CD4-positive, CD25-positive, alpha-beta regulatory T cell (primary cell): ENCODE results near the gene MIGA1. TPM values are rescaled to one million over a fixed set of nuclear protein-coding genes. Genes with fewer than 3 reads are reported as not detected.

Source experiments
- ATAC-seq, 2 donors: fragments of 150-1000 bp; cut with Tn5 transposase; one replicate each; pipeline ENCODE4 v1.10.0; 2021; ENCODE audit warnings: low read depth in 2 of 2, moderate number of reproducible peaks in 2 of 2, moderate library complexity in 1 of 2
- DNase-seq, 3 donors: peaks; one replicate each; pipeline versions ENCODE4 v3.0.0 to v3.0.0-alpha.2; 2012 to 2022; ENCODE audit warnings: mixed read lengths in 1 of 3
- H3K27ac ChIP-seq: one replicate; pipeline ENCODE4 v1.7.0; 2013; ENCODE audit warnings: mild to moderate bottlenecking, low read length; ENCODE audit not compliant: insufficient read depth, poor library complexity, severe bottlenecking
- H3K27me3 ChIP-seq: one replicate; pipeline ENCODE4 v1.7.0; 2013; ENCODE audit warnings: low read length; ENCODE audit not compliant: control insufficient read depth, insufficient read depth
- H3K36me3 ChIP-seq: one replicate; pipeline ENCODE4 v1.7.0; 2013; ENCODE audit warnings: mild to moderate bottlenecking, low read length, moderate library complexity; ENCODE audit not compliant: control insufficient read depth, insufficient read depth
- H3K4me1 ChIP-seq: 2 replicates; pipeline ENCODE4 v1.7.0; 2013; ENCODE audit warnings: mild to moderate bottlenecking, low read length; ENCODE audit not compliant: insufficient read depth, control insufficient read depth, poor library complexity, severe bottlenecking
- H3K4me3 ChIP-seq: one replicate; pipeline ENCODE4 v1.7.0; 2013; ENCODE audit warnings: low read depth, mild to moderate bottlenecking, low read length, moderate library complexity
- H3K9me3 ChIP-seq, 2 experiments: 1 replicate in 1 of 2; 2 replicates in 1 of 2; pipeline ENCODE4 v1.7.0; 2013; ENCODE audit warnings: low read length in 2 of 2, mild to moderate bottlenecking in 1 of 2, moderate library complexity in 1 of 2; ENCODE audit not compliant: control insufficient read depth in 2 of 2
- H3K27ac Mint-ChIP-seq, 3 donors: one replicate each; pipeline ENCODE4 v1.8.0; 2020 to 2022; ENCODE audit warnings: mild to moderate bottlenecking in 3 of 3, mixed read lengths in 3 of 3, moderate library complexity in 2 of 3
- H3K27me3 Mint-ChIP-seq: one replicate; pipeline ENCODE4 v1.8.0; 2022; ENCODE audit warnings: mild to moderate bottlenecking, mixed read lengths
- H3K36me3 Mint-ChIP-seq: one replicate; pipeline ENCODE4 v1.8.0; 2020; ENCODE audit warnings: mixed read lengths
- H3K4me1 Mint-ChIP-seq, 4 donors: one replicate each; pipeline ENCODE4 v1.8.0; 2020 to 2022; ENCODE audit warnings: mixed read lengths in 4 of 4, mild to moderate bottlenecking in 1 of 4
- H3K4me3 Mint-ChIP-seq, 4 donors: one replicate each; pipeline ENCODE4 v1.8.0; 2020 to 2022; ENCODE audit warnings: mild to moderate bottlenecking in 4 of 4, mixed read lengths in 4 of 4, moderate library complexity in 3 of 4
- H3K9me3 Mint-ChIP-seq, 7 donors: one replicate each; pipeline ENCODE4 v1.8.0; 2020 to 2022; ENCODE audit warnings: mixed read lengths in 7 of 7, mild to moderate bottlenecking in 3 of 7, moderate library complexity in 2 of 7
- polyA plus RNA-seq, 4 donors: library from polyadenylated mRNA; unstranded; fragments of 300-500 nt; fragmentation: Illumina TruSeq; gene quantifications; one replicate each; pipeline ENCODE4 v1.2.3, GENCODE V29; 2021
- total RNA-seq: library from RNA; stranded (reverse); gene quantifications from one replicate; pipeline ENCODE4 v1.2.3, GENCODE V29; 2022

The MIGA1 gene
- total and polyA plus RNA-seq, 5 donors from 2014 or later = 8.4 to 15.3 (median 11.7) TPM

- peaks cover 67% of the 10 kb centered on the region for H3K36me3 Mint-ChIP-seq
- H3K9me3 ChIP-seq = peaks cover 0 to 4% of the 10 kb centered on the region in 2 experiments
- H3K27ac Mint-ChIP-seq = no peak overlapping the region
- no peak for ATAC-seq
- H3K27me3 Mint-ChIP-seq = no peaks in the 10 kb centered on the region
- H3K4me3 ChIP-seq = no peak overlapping the region
- peaks cover 0 to 22% (median 4%) of the 10 kb centered on the region in 7 donors for H3K9me3 Mint-ChIP-seq
- no peaks in the 10 kb centered on the region for H3K4me1 ChIP-seq
- no peak for DNase-seq
- no peak overlapping the region for H3K27ac ChIP-seq
- H3K4me3 Mint-ChIP-seq = no peak overlapping the region
- peaks cover 0 to 32% (median 23%) of the 10 kb centered on the region in 4 donors for H3K4me1 Mint-ChIP-seq
- peaks cover 29% of the 10 kb centered on the region for H3K36me3 ChIP-seq
- no peaks in the 10 kb centered on the region for H3K27me3 ChIP-seq
These were observed 78.1 kb downstream of the MIGA1 start for GRCh38 chr1:77857552-77857951.

- H3K4me1 ChIP-seq = no peaks in the 10 kb centered on the region
- Mint-ChIP-seq H3K9me3 (peaks cover 0 to 22% (median 4%) of the 10 kb centered on the region in 7 donors), H3K4me1 (peaks cover 0 to 32% (median 23%) of the 10 kb centered on the region in 4 donors), H3K4me3 (no peak overlapping the region), H3K27me3 (no peaks in the 10 kb centered on the region), H3K36me3 (peaks cover 67% of the 10 kb centered on the region), H3K27ac (no peak overlapping the region)
- H3K9me3 ChIP-seq = peaks cover 0 to 4% of the 10 kb centered on the region in 2 experiments
- no peaks in the 10 kb centered on the region for H3K27me3 ChIP-seq
- peaks cover 28% of the 10 kb centered on the region for H3K36me3 ChIP-seq
- no peak for DNase-seq
- H3K4me3 ChIP-seq = no peak overlapping the region
- no peak overlapping the region for H3K27ac ChIP-seq
- no peak for ATAC-seq
These were observed 79.3 kb downstream of the MIGA1 start for GRCh38 chr1:77858725-77859124.

- Mint-ChIP-seq H3K36me3 (peaks cover 62% of the 10 kb centered on the region), H3K9me3 (peaks cover 0 to 18% (median 2%) of the 10 kb centered on the region in 7 donors), H3K27me3 (no peaks in the 10 kb centered on the region), H3K27ac (no peak overlapping the region), H3K4me1 (peaks cover 0 to 32% (median 21%) of the 10 kb centered on the region in 4 donors), H3K4me3 (no peak overlapping the region)
- ATAC-seq = no peak
- DNase-seq = no peak
- Histone ChIP-seq H3K9me3 (peaks cover 0 to 4% of the 10 kb centered on the region in 2 experiments), H3K4me3 (no peak overlapping the region), H3K36me3 (peaks cover 30% of the 10 kb centered on the region), H3K27ac (no peak overlapping the region), H3K4me1 (no peaks in the 10 kb centered on the region), H3K27me3 (no peaks in the 10 kb centered on the region)
These were observed 79.8 kb downstream of the MIGA1 start for GRCh38 chr1:77859248-77859647.

GRCh38 chr1:77866296-77866695 lies 86.8 kb downstream of the MIGA1 start:
- no peak for DNase-seq
- H3K36me3 Mint-ChIP-seq = peaks cover 38% of the 10 kb centered on the region
- no peak overlapping the region for H3K27ac ChIP-seq
- H3K27ac Mint-ChIP-seq = no peak overlapping the region
- peaks cover 32% of the 10 kb centered on the region for H3K36me3 ChIP-seq
- no peaks in the 10 kb centered on the region for H3K9me3 Mint-ChIP-seq
- no peaks in the 10 kb centered on the region for H3K4me1 Mint-ChIP-seq
- no peaks in the 10 kb centered on the region for H3K27me3 Mint-ChIP-seq
- H3K4me3 Mint-ChIP-seq = no peak overlapping the region
- no peaks in the 10 kb centered on the region for H3K27me3 ChIP-seq
- no peaks in the 10 kb centered on the region for H3K9me3 ChIP-seq
- no peak for ATAC-seq
- H3K4me3 ChIP-seq = no peak overlapping the region
- no peaks in the 10 kb centered on the region for H3K4me1 ChIP-seq

- Mint-ChIP-seq H3K27ac (peak overlapping the region in 1 of 3 donors; percentile 13), H3K9me3 (no peaks in the 10 kb centered on the region), H3K27me3 (no peaks in the 10 kb centered on the region), H3K36me3 (peaks cover 23% of the 10 kb centered on the region), H3K4me1 (no peaks in the 10 kb centered on the region), H3K4me3 (no peak overlapping the region)
- no peak overlapping the region for H3K4me3 ChIP-seq
- H3K4me1 ChIP-seq = no peaks in the 10 kb centered on the region
- H3K27me3 ChIP-seq = no peaks in the 10 kb centered on the region
- no peak overlapping the region for H3K27ac ChIP-seq
- ATAC-seq = no peak
- no peaks in the 10 kb centered on the region for H3K9me3 ChIP-seq
- H3K36me3 ChIP-seq = peaks cover 19% of the 10 kb centered on the region
- DNase-seq = no peak
These were observed 93.2 kb downstream of the MIGA1 start for GRCh38 chr1:77872645-77873044.

- DNase-seq (no peak), ATAC-seq (no peak)
- Histone ChIP-seq H3K4me3 (no peak overlapping the region), H3K4me1 (no peaks in the 10 kb centered on the region), H3K27ac (no peak overlapping the region), H3K27me3 (no peaks in the 10 kb centered on the region), H3K36me3 (peaks cover 12% of the 10 kb centered on the region), H3K9me3 (no peaks in the 10 kb centered on the region)
- no peaks in the 10 kb centered on the region for H3K4me1 Mint-ChIP-seq
- H3K27me3 Mint-ChIP-seq = no peaks in the 10 kb centered on the region
- H3K9me3 Mint-ChIP-seq = no peaks in the 10 kb centered on the region
- no peak overlapping the region for H3K27ac Mint-ChIP-seq
- H3K36me3 Mint-ChIP-seq = peaks cover 22% of the 10 kb centered on the region
- H3K4me3 Mint-ChIP-seq = no peak overlapping the region
These were observed 94.0 kb downstream of the MIGA1 start for GRCh38 chr1:77873461-77873860.

GRCh38 chr1:77874804-77875445 lies 95.5 kb downstream of the MIGA1 start:
- ATAC-seq (no peak), DNase-seq (no peak)
- H3K27me3 Mint-ChIP-seq = no peaks in the 10 kb centered on the region
- H3K27me3 ChIP-seq = no peaks in the 10 kb centered on the region
- H3K4me1 ChIP-seq = no peaks in the 10 kb centered on the region
- H3K4me3 ChIP-seq = no peak overlapping the region
- H3K4me3 Mint-ChIP-seq = no peak overlapping the region
- H3K9me3 ChIP-seq = no peaks in the 10 kb centered on the region
- no peaks in the 10 kb centered on the region for H3K9me3 Mint-ChIP-seq
- no peak overlapping the region for H3K27ac Mint-ChIP-seq
- no peak overlapping the region for H3K27ac ChIP-seq
- H3K36me3 ChIP-seq = peaks cover 10% of the 10 kb centered on the region
- H3K36me3 Mint-ChIP-seq = peaks cover 17% of the 10 kb centered on the region
- H3K4me1 Mint-ChIP-seq = no peaks in the 10 kb centered on the region

GRCh38 chr1:77876884-77877283 lies 97.4 kb downstream of the MIGA1 start:
- H3K36me3 ChIP-seq = peaks cover 10% of the 10 kb centered on the region
- no peak overlapping the region for H3K4me3 Mint-ChIP-seq
- H3K27ac ChIP-seq = no peak overlapping the region
- no peaks in the 10 kb centered on the region for H3K9me3 ChIP-seq
- no peaks in the 10 kb centered on the region for H3K4me1 ChIP-seq
- no peak overlapping the region for H3K4me3 ChIP-seq
- DNase-seq (no peak), ATAC-seq (no peak)
- H3K27ac Mint-ChIP-seq = no peak overlapping the region
- H3K27me3 ChIP-seq = no peaks in the 10 kb centered on the region
- no peaks in the 10 kb centered on the region for H3K9me3 Mint-ChIP-seq
- H3K36me3 Mint-ChIP-seq = peaks cover 17% of the 10 kb centered on the region
- H3K4me1 Mint-ChIP-seq = no peaks in the 10 kb centered on the region
- no peaks in the 10 kb centered on the region for H3K27me3 Mint-ChIP-seq
